NCI-H2171 (cell line): Measurements from ENCODE around the gene HEPHL1.
"Not testable (repeated sequence)": the region's sequence is repeated elsewhere in the genome, so short reads cannot be mapped to it uniquely, and the experiment has no call there.

ENCODE experiments used
- DNase-seq: peaks from one replicate; lab custom pipeline; 2025; lab: John Stamatoyannopoulos, UW

Gene HEPHL1, protein sequence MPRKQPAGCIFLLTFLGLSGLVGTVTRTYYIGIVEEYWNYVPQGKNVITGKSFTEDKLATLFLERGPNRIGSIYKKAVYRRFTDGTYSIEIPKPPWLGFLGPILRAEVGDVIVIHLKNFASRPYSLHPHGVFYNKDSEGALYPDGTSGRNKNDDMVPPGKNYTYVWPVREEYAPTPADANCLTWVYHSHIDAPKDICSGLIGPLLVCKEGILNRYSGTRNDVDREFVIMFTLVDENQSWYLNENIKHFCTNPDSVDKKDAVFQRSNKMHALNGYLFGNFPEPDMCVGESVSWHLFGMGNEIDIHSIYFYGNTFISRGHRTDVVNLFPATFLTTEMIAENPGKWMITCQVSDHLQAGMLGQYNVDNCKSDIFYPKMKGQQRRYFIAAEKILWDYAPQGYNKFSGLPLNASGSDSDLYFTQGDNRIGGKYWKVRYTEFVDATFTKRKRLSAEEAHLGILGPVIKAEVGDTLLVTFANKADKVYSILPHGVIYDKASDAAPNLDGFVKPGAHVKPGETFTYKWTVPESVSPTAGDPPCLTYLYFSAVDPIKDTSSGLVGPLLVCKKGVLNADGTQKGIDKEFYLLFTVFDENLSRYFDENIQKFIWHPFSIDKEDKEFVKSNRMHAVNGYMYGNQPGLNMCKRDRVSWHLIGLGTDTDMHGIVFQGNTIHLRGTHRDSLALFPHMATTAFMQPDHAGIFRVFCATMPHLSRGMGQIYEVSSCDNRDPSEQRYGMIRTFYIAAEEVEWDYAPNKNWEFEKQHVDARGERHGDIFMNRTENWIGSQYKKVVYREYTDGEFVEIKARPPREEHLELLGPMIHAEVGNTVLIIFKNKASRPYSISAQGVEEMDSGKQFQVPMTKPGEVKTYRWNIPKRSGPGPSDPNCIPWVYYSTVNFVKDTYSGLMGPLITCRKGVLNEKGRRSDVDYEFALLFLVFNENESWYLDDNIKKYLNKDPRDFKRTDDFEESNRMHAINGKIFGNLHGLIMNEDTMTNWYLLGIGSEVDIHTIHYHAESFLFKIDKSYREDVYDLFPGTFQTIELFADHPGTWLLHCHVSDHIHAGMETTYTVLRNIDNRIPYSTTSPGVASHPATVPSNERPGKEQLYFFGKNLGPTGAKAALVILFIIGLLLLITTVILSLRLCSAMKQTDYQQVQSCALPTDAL

DNA sequence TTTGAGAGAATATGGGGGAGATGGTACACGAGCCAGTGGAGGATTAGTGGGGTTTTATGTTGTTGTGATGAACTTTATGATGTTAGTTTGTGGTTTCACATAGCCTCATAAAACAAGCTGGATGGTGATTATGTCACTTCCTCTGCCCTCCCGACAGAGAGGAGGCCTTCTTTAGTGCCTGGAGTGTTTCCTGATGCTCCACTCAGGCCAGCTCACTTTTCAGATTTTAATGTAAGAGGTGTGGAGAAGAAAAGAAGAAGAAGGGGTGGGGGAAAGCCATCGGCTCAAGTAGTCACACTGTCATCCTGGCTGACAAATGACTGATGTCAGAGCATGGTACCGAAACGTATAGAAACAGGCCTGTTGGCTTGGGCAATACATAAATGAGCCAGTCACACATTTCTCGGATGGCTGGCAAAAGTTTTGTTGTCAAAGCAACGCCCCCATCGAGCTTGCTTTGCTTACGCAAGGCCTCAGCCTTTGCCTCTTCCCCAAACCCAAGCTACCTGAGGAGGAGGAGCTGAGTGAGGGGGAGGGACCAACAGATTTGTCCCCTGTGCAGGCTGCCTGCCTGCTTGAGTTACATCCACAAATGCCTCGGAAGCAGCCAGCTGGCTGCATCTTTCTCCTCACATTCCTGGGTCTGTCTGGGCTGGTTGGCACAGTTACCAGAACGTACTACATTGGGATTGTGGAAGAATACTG, at the start of gene HEPHL1:
TSS of gene HEPHL1 (plus strand) at position 578 of the 705 bp plus-strand sequence. CDS start at position 593, 15 bp downstream.
- DNase-seq = no peak

DNA sequence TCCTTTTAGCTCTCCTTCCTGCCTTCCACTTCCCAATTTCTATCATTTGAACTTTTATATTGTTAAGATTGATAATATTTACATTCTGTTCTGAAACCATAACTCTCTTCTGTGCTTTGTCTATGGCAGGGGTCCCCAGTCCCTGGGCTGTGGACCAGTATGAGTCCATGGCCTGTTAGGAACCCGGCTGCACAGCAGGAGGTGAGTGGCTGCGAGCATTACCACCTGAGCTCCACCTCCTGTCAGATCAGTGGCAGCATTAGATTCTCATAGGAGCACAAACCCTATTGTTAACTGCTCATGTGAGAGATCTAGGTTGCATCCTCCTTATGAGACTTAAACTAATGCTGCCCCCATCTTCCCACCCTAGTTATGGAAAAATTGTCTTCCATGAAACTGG, 48.4 kb upstream of the HEPHL1 start:
- DNase-seq = no peak

DNA sequence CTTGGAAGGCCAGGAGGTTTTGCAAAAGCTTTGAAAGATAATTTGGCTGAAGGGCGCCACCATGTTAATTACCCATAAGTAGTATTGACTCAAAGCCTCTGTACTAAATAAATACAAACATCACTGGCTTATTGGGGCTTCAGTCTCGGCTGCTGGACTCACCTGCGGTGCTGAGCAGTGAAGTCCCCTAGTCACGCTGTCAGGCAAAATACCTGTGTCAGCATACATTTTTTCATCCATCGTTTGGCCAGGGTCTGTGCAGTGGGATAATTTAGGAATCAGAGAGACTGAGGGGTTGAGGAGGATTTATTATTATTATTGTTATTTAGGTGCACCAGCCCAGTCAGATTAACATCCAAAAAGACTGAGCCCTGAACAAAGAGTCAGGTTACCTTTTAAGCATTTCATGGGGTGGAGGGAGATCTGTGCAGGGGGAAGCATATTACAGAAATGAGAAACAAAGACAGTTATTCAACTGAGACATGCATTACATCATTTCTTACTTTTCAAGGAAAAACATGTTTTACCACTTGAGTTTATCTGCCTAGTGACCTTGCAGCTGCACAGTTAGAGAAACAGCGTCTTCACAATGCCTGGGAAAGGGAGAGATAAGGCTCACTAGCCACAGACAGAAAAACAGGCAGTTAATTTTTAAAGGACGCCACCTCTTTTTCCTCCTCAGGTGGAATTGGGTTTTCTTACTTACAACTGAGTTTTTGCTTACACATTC, 47.7 kb upstream of the HEPHL1 start:
- not testable (repeated sequence) for DNase-seq

DNA sequence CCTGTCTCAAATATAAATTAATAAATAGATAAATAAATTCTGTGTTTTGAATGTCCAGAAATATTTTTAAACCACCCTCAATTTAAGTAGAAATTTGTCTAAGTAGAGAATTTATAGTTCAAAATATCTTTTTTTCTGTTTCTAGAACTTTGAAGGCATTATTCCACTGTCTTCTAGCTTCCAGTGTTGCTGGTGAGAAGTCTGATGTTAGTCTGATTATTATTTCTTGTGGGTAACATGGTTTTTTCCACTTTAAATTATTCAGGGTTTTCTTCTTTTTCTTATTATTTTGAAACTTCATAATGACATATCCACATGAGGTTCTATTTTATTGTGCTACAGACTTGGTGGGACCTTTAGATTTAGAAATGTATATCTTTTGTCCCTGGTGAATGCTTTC, 46.4 kb upstream of the HEPHL1 start:
- DNase-seq = no peak

DNA sequence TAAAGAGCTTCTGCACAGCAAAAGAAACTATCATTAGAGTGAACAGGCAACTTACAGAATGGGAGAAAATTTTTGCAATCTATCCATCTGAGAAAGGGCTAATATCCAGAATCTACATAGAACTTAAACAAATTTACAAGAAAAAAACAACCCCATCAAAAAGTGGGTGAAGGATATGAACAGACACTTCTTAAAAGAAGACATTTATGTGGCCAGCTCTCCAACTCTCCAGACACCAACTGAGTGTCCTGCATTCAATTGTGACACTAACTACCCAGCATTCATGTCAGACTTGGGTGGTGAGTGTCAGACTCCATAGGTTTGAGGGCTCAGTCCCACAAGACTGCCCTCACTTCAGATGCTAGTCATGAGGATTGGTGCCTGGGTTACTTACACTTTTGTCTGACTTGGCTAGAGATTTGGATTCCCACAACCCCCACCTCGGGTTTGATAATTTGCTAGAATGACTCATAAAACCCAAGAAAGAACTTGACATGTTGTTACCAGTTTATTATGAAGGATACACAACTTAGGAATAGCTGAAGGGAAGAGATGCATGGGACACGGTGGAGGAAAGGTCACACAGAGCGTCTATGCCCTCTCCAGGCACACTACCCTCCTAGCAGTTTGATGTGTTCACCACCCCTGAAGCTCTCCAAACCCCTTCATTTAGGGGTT, 44.4 kb upstream of the HEPHL1 start:
- not testable (repeated sequence) for DNase-seq

DNA sequence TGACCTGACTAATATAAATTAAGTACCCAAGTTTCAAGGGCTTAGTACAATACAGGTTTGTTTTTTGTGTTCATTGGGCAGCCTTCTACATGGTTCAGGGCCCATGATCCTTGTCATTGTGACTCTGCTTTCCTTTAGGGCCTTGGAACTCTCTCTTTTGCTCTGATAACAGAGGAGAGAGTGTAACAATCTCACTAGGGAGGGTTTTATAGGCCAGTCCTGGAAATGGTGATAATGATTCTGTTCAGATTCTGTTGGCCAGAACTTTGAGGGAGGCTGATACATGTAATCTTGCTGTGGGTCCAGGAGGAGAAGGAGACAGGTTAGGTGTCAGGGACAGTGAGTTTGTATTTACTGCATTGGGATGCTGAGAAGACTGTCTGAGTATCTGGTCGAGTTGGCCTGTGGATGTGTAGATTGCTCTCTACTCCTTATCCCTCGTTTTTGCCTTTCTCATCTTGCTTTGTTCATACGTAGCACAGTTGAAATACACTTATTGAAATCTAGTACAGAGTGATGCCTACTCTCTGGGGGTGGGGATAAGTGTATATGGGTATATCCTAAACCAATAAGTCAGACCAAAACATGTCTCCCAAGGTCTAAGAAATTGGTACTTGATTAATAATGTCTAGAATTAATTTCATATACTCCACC, 37.5 kb upstream of the HEPHL1 start:
- DNase-seq = no peak

DNA sequence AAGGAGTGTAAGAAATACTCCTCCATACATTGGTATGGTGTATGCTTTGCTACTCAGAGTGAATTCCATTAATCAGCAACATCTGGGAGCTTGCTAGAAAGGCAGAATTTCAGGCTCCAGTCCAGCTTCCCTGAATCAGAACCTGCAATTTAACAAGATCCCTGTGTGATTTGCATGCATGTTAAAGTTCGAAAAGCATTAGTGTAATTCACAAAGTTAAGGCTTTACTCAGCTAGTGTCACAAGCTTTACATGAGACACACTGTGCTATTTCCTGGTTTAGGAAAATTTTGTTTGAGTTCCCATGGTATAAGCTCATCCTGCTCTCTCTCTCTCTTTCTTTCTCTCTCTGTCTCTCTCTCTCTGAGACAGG, 37.0 kb upstream of the HEPHL1 start:
- DNase-seq = no peak

DNA sequence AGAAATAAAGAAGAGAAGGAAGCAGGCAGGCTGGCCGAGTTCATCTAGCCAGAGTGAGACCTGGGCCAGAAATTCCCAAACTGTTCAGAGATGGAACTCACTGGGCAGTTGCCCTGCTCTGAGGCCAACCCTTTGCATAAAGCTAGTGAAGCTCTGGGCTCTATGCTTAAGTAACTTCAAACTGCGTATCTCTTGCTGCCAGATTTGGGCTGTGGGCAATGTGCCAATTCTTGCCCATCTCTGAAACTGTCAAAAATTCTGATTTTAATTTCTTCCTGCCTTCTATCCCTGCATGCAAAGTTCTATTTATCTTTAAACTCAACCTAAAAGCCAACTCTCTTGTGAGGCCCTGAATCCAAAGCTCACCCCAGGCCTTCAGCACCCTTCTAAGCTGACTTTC, 36.2 kb upstream of the HEPHL1 start:
- DNase-seq = no peak

DNA sequence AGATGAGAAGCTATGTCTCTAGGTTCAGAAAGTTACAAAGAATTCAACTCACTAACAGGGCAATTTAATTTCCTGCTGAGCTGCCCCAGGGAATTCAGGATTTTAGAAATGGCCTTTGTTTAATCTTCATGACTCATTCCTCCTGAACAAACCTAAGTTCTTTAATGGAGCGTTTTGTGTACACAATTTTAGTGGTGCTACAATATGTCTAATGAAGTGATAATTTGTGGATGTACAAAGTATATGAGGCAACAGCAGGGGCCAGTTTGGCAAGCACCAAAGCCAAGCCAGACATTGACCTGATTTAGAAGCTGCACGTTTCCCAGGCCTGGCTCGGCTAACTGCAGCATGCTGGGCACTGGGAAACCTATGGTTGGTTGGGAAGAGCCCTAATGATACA, 34.4 kb upstream of the HEPHL1 start:
- DNase-seq = no peak

DNA sequence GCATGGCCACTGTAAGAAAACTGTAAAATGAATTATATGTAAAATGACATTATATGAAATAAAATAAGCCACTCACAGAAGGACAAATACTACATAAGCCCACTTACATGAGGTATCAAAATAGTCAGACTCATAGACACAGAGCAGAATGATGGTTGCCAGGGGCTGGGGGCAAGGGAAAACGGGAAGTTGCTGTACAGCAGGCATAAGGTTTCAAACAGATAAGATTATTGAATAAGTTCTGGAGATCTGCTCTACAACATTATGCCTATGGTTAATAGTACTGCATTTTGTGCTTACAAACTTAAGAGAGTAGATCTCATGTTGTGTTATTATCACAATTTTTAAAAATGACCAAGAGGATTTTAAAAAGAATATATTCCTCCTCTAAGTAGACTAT, 32.7 kb upstream of the HEPHL1 start:
- no peak for DNase-seq

DNA sequence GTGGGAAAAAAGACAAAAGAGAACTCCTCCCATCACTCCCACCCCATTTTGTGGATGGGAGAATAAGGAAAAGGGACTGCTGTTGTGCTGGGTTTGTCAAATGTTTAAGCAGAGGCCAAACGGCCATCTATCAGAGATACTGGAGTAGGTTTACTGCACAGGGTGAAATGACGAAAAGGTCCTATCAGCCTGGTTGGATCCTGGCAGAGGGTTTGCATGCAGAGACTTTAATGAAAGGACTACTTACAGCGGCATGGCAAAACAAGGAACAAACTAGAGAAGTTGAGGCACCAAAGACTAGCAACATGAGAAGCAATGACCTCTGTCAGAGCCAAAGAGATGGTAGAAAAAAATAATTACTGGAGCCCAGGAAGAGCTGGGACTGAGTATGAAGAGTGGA, 32.2 kb upstream of the HEPHL1 start:
- no peak for DNase-seq

DNA sequence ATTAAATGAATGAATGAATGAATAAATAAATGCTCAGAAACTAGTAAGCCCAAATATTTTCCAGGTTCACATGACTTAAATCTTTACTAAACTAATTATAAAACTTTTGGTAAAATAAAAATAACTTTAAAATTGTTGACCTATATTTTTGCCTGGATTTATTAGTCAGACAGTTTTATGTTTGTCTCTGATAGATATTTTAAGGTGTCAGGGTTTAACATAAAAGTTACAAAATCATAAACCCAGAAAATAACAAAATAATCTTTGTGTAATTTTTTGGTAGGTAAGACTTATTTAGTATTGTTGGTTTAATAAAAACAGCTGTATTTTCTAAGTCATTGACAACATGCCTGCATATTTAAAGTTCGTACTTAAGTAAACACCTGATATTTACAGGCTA, 27.4 kb upstream of the HEPHL1 start:
- DNase-seq = no peak

DNA sequence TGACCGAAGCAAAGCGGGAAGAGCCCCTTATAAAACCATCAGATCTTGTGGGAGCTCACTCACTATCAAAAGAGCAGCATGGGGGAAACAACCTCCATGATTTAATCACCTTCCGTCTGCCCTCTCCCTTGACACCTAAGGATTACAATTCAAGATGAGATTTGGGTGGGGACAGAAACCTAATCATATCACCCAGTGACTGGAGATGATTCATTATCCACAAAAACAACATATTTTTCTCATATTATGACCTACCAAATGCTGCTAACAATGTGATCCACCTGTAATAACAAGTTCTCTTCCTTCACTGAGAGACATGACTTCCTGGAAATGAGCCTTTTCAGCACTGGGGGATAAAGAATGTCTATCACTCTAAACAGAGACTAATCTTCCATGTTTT, 23.4 kb upstream of the HEPHL1 start:
- no peak for DNase-seq

DNA sequence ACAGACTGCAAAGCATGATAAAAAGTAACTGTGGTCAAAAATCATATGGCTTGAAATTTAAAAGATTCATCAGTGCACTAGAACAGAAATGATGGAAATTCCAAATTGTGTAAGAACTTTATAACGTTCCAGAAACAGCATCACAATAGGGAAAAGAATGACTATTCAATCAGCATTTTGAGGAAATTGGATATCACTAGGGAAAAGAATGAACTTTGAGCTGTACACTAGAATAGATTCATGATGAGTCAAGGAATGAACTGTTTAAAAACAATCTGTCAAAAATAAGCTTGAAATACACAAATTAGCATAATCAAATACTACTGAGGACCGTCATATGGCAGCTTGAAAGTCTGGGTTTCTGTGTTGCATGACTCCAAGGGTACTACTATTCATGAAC, 20.5 kb upstream of the HEPHL1 start:
- no peak for DNase-seq

DNA sequence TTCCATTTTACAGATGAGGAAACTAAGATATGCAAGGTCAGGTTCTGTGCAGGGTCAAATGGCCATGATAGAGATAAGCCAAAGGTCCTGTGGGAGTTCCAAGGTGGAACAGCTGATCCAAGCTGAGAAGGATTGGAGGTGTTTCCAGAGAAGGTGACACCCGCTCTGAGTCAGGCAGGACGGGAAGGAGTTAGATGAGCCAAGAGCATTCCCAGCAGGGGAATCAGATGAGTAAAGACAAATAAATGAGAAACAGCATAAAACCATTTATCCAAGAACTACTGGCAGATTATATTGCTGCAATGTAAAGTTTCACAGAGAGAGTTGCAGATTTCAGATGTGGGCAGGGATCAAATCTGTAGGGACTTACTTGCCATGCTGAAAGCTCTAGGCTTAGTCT, 18.9 kb upstream of the HEPHL1 start:
- DNase-seq = no peak

DNA sequence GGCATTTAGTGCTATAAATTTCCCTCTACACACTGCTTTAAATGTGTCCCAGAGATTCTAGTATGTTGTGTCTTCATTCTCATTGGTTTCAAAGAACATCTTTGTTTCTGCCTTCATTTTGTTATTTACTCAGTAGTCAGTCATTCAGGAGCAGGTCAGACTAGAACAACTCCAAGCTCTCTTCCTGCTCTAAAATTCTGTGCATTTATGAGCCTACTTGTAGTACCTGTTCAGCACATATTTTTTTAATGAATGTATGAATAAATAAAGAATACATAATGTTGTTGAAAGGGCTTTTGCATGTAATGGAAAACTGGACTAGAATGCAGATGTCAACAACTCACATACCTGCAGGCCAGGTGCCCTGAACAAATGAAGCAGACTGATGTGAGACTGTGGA, 13.7 kb upstream of the HEPHL1 start:
- DNase-seq = no peak

DNA sequence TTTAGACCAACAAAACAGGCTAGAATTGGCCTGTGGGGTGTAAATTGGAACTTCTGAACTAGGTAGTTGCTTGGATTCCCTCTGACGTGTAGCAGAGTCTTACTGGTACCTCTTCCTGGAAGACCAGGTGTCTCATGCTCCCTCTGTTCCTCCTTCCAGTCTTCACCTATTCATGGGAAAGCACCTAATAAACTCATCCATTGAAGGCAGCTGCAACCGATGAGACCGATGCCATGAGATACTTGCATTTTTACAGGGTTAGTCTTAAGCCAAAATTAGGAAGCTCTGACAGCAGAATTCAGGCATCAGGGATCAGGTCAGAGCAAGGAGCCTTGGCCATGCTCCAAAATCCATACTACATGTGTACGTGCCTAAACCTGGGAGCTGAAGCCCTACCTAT, 13.2 kb upstream of the HEPHL1 start:
- DNase-seq = no peak

DNA sequence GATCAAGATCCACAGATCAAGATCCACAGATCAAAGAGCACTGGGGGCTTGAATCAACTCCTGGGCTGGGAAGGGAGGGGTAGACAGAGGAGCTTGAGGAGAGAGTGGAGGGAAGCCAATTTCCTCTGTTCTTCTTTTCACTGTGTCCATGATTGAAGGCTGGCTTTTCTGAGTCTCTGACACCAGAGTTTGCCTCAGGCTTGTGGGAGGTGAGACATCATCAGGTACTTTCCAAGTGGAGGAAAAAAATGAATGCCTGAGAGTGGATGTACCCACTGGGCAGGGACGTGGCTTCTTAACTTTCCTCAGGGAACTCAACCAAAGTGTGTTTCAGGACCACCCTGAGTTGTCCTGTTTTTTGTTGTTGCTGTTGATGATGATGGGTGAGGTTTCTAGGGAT, 11.0 kb upstream of the HEPHL1 start:
- no peak for DNase-seq

DNA sequence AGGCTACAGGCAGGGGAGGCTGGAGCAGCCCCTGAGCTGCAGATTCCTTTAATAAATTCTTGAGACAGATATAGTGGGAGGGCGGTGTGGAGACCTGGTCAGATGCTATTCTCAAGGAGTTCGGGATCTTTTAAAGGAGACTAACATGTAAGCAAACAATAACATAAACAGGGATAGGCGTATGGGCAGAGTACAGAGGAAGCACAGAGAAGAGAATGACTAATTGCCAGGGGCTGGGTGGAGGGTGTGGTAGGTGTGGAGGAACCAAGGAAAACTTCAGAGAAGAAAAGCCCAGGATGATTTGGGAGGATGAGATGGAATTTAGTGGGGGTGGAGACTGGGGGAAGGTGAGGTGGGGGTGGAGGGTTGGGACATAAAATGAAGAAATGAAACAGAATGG, 9.7 kb upstream of the HEPHL1 start:
- DNase-seq = no peak

DNA sequence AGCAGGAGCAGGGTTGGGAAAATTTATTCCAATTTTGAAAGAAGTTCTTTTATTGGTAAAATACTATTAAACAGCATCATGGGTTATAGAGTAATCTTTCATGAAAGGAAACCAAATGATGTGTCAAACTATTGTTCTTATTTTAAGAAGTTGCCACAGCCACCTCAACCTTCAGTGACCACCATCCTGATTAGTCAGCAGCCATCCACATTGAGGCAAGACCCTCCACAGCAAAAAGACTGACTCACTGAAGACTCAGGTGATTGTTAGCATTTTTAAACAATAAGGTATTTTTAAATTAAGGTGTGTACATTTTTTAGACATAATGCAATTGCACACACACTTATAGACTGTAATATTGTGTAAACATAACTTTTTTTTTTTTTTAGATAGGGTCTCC, 3.7 kb upstream of the HEPHL1 start:
- no peak for DNase-seq
